HepG2 (cell line): Measurements from ENCODE around the gene SNRPB2. TPM values are rescaled to one million over a fixed set of nuclear protein-coding genes. Genes with fewer than 3 reads are reported as not detected.

ENCODE experiments used
- ATAC-seq: fragments of 200-7000 bp; cut with Tn5 transposase; 3 replicates; pipeline ENCODE4 v1.9.1; 2020; ENCODE audit warnings: mild to moderate bottlenecking, moderate library complexity
- BruUV-seq: library from RNA; stranded (reverse); fragments of 400-500 nt; replicated peaks from 2 replicates; lab custom pipeline; 2021; lab: Mats Ljungman, UMichigan
- CTCF ChIA-PET: fragments of 300-600 bp; formaldehyde crosslinking; extraction: SDS; loops from one replicate; lab custom pipeline; 2021; ENCODE audit warnings: low total read pairs, inconsistent platforms, low intra/inter-chr PET ratio; lab: Yijun Ruan, JAX
- POLR2A ChIA-PET: fragments of 350-600 bp; sonication (Branson Sonifier 250); formaldehyde crosslinking; loops from one replicate; lab custom pipeline; 2020; ENCODE audit warnings: antibody characterized with exemption, inconsistent platforms; lab: Yijun Ruan, JAX
- DNase-seq: peaks from one replicate; pipeline ENCODE4 v3.0.0-alpha.2; 2015; ENCODE audit warnings: low spot score
- FAIRE-seq: peaks from 3 replicates; lab custom pipeline; 2011; peaks lifted over from hg19 to GRCh38; lab: Jason Lieb, UNC
- H2AFZ ChIP-seq: one replicate; pipeline ENCODE4 v1.6.1; 2011; ENCODE audit warnings: low read length, inconsistent platforms
- H3K27ac ChIP-seq: fragments of 300-600 bp; 3 replicates; pipeline ENCODE4 v1.8.0; 2011; ENCODE audit warnings: mixed run types, mild to moderate bottlenecking, mixed read lengths, low read length, inconsistent platforms; ENCODE audit not compliant: insufficient read depth; ENCODE audit errors: extremely low read length
- H3K27me3 ChIP-seq, 2 experiments: fragments of 200-600 bp in 1 of 2; 2 replicates in 1 of 2; 3 replicates in 1 of 2; pipeline versions ENCODE4 v1.6.0 to v1.8.0; 2011; ENCODE audit warnings: low read length in 2 of 2, mild to moderate bottlenecking in 2 of 2, moderate library complexity in 2 of 2, inconsistent platforms in 1 of 2; ENCODE audit not compliant: insufficient read depth in 2 of 2, control insufficient read depth in 1 of 2
- H3K36me3 ChIP-seq, 2 experiments: fragments of 200-600 bp in 1 of 2; replicated peaks in 1 of 2; 2 replicates in 1 of 2; 3 replicates in 1 of 2; pipeline versions ENCODE4 v1.5.1 to v1.8.0; 2011; ENCODE audit warnings: low read length in 2 of 2, inconsistent platforms in 1 of 2; ENCODE audit not compliant: insufficient read depth in 2 of 2, control insufficient read depth in 1 of 2
- H3K4me1 ChIP-seq: 2 replicates; pipeline ENCODE4 v1.5.1; 2012; ENCODE audit warnings: low read length, inconsistent platforms; ENCODE audit not compliant: insufficient read depth
- H3K4me2 ChIP-seq: 2 replicates; pipeline ENCODE4 v1.6.0; 2011; ENCODE audit warnings: low read depth, low read length, inconsistent platforms
- H3K4me3 ChIP-seq, 3 experiments: fragments of 200-600 bp in 1 of 3; sonication (generic), shearing (Covaris generic) in 1 of 3; replicated peaks in 1 of 3; 2 replicates each; pipeline ENCODE4 v1.5.1; 2011 to 2016; ENCODE audit warnings: low read length in 3 of 3, inconsistent platforms in 2 of 3, low read depth in 2 of 3, mild to moderate bottlenecking in 2 of 3, control low read depth in 1 of 3, mixed read lengths in 1 of 3; ENCODE audit not compliant: insufficient read depth in 1 of 3
- H3K79me2 ChIP-seq: one replicate; pipeline ENCODE4 v1.6.1; 2011; ENCODE audit warnings: low read length, inconsistent platforms; ENCODE audit not compliant: insufficient read depth
- H3K9ac ChIP-seq: 2 replicates; pipeline ENCODE4 v1.6.0; 2011; ENCODE audit warnings: mild to moderate bottlenecking, low read depth, low read length, inconsistent platforms; ENCODE audit not compliant: insufficient read depth
- H3K9me3 ChIP-seq: 2 replicates; pipeline ENCODE4 v1.5.1; 2012; ENCODE audit warnings: mild to moderate bottlenecking, low read length
- H4K20me1 ChIP-seq: 2 replicates; pipeline ENCODE4 v1.6.0; 2011; ENCODE audit warnings: inconsistent platforms, mild to moderate bottlenecking, low read length, moderate library complexity; ENCODE audit not compliant: insufficient read depth
- ARID2 ChIP-seq: sonication (generic); formaldehyde crosslinking; IDR thresholded peaks from 2 replicates; pipeline ENCODE4 v1.8.1; 2022; ENCODE audit warnings: mild to moderate bottlenecking, missing genetic modification reagents, borderline replicate concordance
- CBFB ChIP-seq: sonication (generic); formaldehyde crosslinking; IDR thresholded peaks from 2 replicates; pipeline ENCODE4 v1.4.0; 2020; ENCODE audit warnings: missing genetic modification reagents
- CBX1 ChIP-seq: IDR thresholded peaks from one replicate; pipeline ENCODE4 v1.6.1; 2016; ENCODE audit warnings: antibody characterized with exemption, low read depth
- ETS1 ChIP-seq: sonication (generic); formaldehyde crosslinking; IDR thresholded peaks from 2 replicates; pipeline ENCODE4 v1.4.0; 2020; ENCODE audit warnings: missing genetic modification reagents
- HNRNPK ChIP-seq: fragments of 200-400 bp; formaldehyde crosslinking; IDR thresholded peaks from 2 replicates; pipeline ENCODE4 v1.6.1; 2018; ENCODE audit warnings: low read length, low read depth, moderate library complexity, mild to moderate bottlenecking; ENCODE audit not compliant: poor library complexity, severe bottlenecking
- HOXA3 ChIP-seq: sonication (generic); formaldehyde crosslinking; IDR thresholded peaks from 2 replicates; pipeline ENCODE4 v1.5.0; 2020; ENCODE audit warnings: missing genetic modification reagents
- MAZ ChIP-seq, 2 experiments: sonication (generic) in 1 of 2; formaldehyde crosslinking in 1 of 2; IDR thresholded peaks; 2 replicates each; pipeline versions ENCODE4 v1.5.0 to v1.6.1; 2012 to 2020; ENCODE audit warnings: low read depth in 2 of 2, mild to moderate bottlenecking in 2 of 2, borderline replicate concordance in 1 of 2, improper control_type of control experiment in 1 of 2, low read length in 1 of 2, missing genetic modification reagents in 1 of 2, moderate library complexity in 1 of 2
- MTA3 ChIP-seq: sonication (generic); formaldehyde crosslinking; IDR thresholded peaks from 2 replicates; pipeline ENCODE4 v1.4.0; 2020; ENCODE audit warnings: missing genetic modification reagents
- NBN ChIP-seq: fragments of 450-650 bp; conservative IDR thresholded peaks from 2 replicates; pipeline ENCODE4 v1.6.1; 2017
- SNRNP70 ChIP-seq: fragments of 200-400 bp; formaldehyde crosslinking; IDR thresholded peaks from 2 replicates; pipeline ENCODE4 v1.6.1; 2017; ENCODE audit warnings: mild to moderate bottlenecking, low read depth, low read length, moderate library complexity
- ZBTB34 ChIP-seq: sonication (generic); formaldehyde crosslinking; IDR thresholded peaks from 2 replicates; pipeline ENCODE4 v1.8.0; 2022; ENCODE audit warnings: mild to moderate bottlenecking, missing genetic modification reagents
- ZEB1 ChIP-seq: IDR thresholded peaks from 2 replicates; pipeline ENCODE4 v1.6.1; 2012; ENCODE audit warnings: mild to moderate bottlenecking, low read depth, inconsistent platforms; ENCODE audit not compliant: insufficient replicate concordance
- ZFP41 ChIP-seq: sonication (generic); formaldehyde crosslinking; IDR thresholded peaks from 2 replicates; pipeline ENCODE4 v1.4.0; 2020; ENCODE audit warnings: mild to moderate bottlenecking, missing genetic modification reagents, borderline replicate concordance
- ZNF230 ChIP-seq: sonication (generic); formaldehyde crosslinking; IDR thresholded peaks from 2 replicates; pipeline ENCODE4 v1.4.0; 2020; ENCODE audit warnings: mild to moderate bottlenecking, missing genetic modification reagents
- ZNF30 ChIP-seq: sonication (generic); formaldehyde crosslinking; IDR thresholded peaks from 2 replicates; pipeline ENCODE4 v1.5.0; 2020; ENCODE audit warnings: mild to moderate bottlenecking, missing genetic modification reagents
- ZNF451 ChIP-seq: sonication (generic); formaldehyde crosslinking; IDR thresholded peaks from 2 replicates; pipeline ENCODE4 v1.5.0; 2020; ENCODE audit warnings: mild to moderate bottlenecking, missing genetic modification reagents
- ZNF691 ChIP-seq: sonication (generic); formaldehyde crosslinking; IDR thresholded peaks from 2 replicates; pipeline ENCODE4 v1.4.0; 2020; ENCODE audit warnings: missing genetic modification reagents, low read depth, mild to moderate bottlenecking, borderline replicate concordance
- ZXDC ChIP-seq: sonication (generic); formaldehyde crosslinking; IDR thresholded peaks from 2 replicates; pipeline ENCODE4 v1.5.0; 2020; ENCODE audit warnings: mild to moderate bottlenecking, missing genetic modification reagents
- WGBS: methylation state at CpG from one replicate; pipeline ENCODE4 v1.1.6; 2017; ENCODE audit warnings: low lambda C conversion rate; 5-methylcytosine and 5-hydroxymethylcytosine counted together
- in situ Hi-C: cut with HindIII; loops from 2 replicates; pipeline ENCODE4 v1.10.0; 2017; ENCODE audit warnings: low pct_unique_long_range_greater_than_20kb; ENCODE audit not compliant: extremely low pct_ligation_motif_present
- intact Hi-C: fragments of 100-400 bp; cut with micrococcal nuclease; formaldehyde crosslinking; loops from one replicate; pipeline ENCODE4 v1.10.0; 2022; ENCODE audit not compliant: unreplicated experiment
- polyA plus RNA-seq, 8 experiments: library from polyadenylated mRNA; depleted of rRNA in 3 of 8; stranded (reverse) in 7 of 8; unstranded in 1 of 8; fragments of >200 nt; fragmentation: Illumina TruSeq in 4 of 8; extraction: Trizol in 4 of 8; gene quantifications; 2 replicates each; pipeline versions ENCODE4 v1.2.1 to v1.2.3, GENCODE V29; 2011 to 2016; ENCODE audit warnings: low read depth in 4 of 8, missing spikeins in 1 of 8, mixed read lengths in 1 of 8; ENCODE audit not compliant: insufficient read depth in 1 of 8
- total RNA-seq, 5 experiments: library from RNA; depleted of rRNA; stranded (reverse); fragments of >200 nt; fragmentation: Illumina TruSeq; extraction: Trizol; gene quantifications; 2 replicates each; pipeline ENCODE4 v1.2.3, GENCODE V29; 2016; ENCODE audit warnings: low read depth in 1 of 5

Gene SNRPB2
- total and polyA plus RNA-seq, 2 of the 13 experiments (the other 11 are each of a cell fraction or from before 2014, with no cell fraction given): 107 to 204 TPM

GRCh38 chr20:16695628-16696027 is 34.2 kb upstream of the SNRPB2 start:
- WGBS: 11% methylated on average over 3 of the region's 3 CpGs
- H2AFZ ChIP-seq: no peak overlapping the region
- FAIRE-seq (no peak), ATAC-seq (no peak), DNase-seq (no peak)
- no peaks in the 10 kb centered on the region for H3K4me1 ChIP-seq
- peaks cover 0 to 12% of the 10 kb centered on the region in 2 experiments; a peak in 2 of 5 replicates for H3K27me3 ChIP-seq
- no peak overlapping the region for H3K27ac ChIP-seq
- no peaks in the 10 kb centered on the region for H4K20me1 ChIP-seq
- intact Hi-C loops: no loop called here
- no peak overlapping the region for H3K9ac ChIP-seq
- H3K4me3 ChIP-seq: no peak overlapping the region
- no peaks in the 10 kb centered on the region for H3K9me3 ChIP-seq
- POLR2A ChIA-PET: no interaction called here
- H3K4me2 ChIP-seq: no peak overlapping the region
- TF ChIP-seq SNRNP70 (no peak), ETS1 (CRISPR knock-in tag) (no peak), CBX1 (no peak), ZBTB34 (no peak), MTA3 (CRISPR knock-in tag) (no peak), ZEB1 (no peak), ZNF30 (CRISPR knock-in tag) (no peak), ZXDC (CRISPR knock-in tag) (no peak), ZNF230 (CRISPR knock-in tag) (no peak), MAZ (IDR thresholded peaks at IDR 0.05; ENCODE audit: borderline replicate concordance, low read depth, low read length) (no peak), MAZ (CRISPR knock-in tag; IDR thresholded peaks at IDR 0.05; ENCODE audit: low read depth) (no peak), HOXA3 (CRISPR knock-in tag) (no peak), ZFP41 (CRISPR knock-in tag) (no peak), ZNF451 (CRISPR knock-in tag) (no peak), ARID2 (CRISPR knock-in tag) (no peak), CBFB (CRISPR knock-in tag) (no peak), NBN (no peak), HNRNPK (no peak), ZNF691 (CRISPR knock-in tag) (no peak)
- BruUV-seq: no TSS peak
- H3K36me3 ChIP-seq: no peaks in the 10 kb centered on the region
- CTCF ChIA-PET: no interaction called here
- in situ Hi-C loops: loop anchor here (5.0 kb wide), 1 partner anchor 67 kb away; no protein-coding TSS in a partner anchor
- H3K79me2 ChIP-seq: no peaks in the 10 kb centered on the region
